NB4 (cell line): ENCODE results near the gene ZMAT3.

Experiments
- DNase-seq: peaks from one replicate; pipeline ENCODE4 v3.0.0; 2010; ENCODE audit warnings: low read depth
- H3K4me3 ChIP-seq: one replicate; pipeline ENCODE4 v1.5.1; 2011; ENCODE audit warnings: mild to moderate bottlenecking, low read depth, low read length, moderate library complexity
- MYC ChIP-seq: IDR thresholded peaks from 2 replicates; pipeline ENCODE4 v1.6.1; 2011; ENCODE audit warnings: low read depth, low read length
- POLR2A ChIP-seq: IDR thresholded peaks from 2 replicates; pipeline ENCODE4 v1.6.1; 2011; ENCODE audit warnings: mild to moderate bottlenecking; ENCODE audit not compliant: insufficient read length; ENCODE audit errors: extremely low read depth
- TF ChIP-seq, protein P1 (sequence below): IDR thresholded peaks from one replicate; pipeline ENCODE4 v1.5.1; 2012; ENCODE audit warnings: low read depth, low read length
- TF ChIP-seq, protein P2 (sequence below): IDR thresholded peaks from 2 replicates; pipeline ENCODE4 v1.6.1; 2011; ENCODE audit warnings: low read depth, low read length

The ZMAT3 gene

DNA sequence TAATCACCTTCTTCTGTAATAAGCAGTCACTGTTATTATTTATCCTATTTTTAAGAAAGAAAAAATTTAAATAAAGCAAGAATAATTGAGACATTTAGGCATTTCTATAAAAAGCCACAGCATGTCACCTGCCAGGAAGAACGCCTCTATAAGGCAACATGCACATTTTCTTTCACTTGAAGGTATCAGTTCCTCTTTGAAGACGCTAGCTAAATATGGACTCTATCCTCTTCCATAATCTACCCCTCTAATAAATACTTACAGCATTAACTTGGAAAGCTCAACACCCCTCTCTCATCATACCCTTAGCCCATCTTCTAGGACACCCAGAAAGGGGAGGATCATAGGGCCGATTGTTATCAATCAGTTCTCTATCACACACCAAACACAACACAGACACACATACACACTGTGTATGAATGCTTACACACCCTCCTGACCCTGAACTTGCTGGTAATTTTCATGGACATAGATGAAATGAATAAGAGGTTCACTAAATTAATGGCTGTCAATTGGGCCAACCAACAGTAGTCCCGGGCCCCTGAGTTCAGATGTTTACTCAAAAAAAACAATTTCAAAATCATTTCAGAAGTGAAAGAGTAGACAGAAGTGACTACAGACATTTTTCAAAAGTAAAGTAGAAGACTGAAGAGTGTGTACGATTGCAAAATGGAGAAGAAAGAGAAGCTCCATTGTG, 102.5 kb downstream of the ZMAT3 start:
- H3K4me3 ChIP-seq, result no peak overlapping the region
- TF ChIP-seq POLR2A (no peak), MYC (no peak)
- TF ChIP-seq, protein P1, sequence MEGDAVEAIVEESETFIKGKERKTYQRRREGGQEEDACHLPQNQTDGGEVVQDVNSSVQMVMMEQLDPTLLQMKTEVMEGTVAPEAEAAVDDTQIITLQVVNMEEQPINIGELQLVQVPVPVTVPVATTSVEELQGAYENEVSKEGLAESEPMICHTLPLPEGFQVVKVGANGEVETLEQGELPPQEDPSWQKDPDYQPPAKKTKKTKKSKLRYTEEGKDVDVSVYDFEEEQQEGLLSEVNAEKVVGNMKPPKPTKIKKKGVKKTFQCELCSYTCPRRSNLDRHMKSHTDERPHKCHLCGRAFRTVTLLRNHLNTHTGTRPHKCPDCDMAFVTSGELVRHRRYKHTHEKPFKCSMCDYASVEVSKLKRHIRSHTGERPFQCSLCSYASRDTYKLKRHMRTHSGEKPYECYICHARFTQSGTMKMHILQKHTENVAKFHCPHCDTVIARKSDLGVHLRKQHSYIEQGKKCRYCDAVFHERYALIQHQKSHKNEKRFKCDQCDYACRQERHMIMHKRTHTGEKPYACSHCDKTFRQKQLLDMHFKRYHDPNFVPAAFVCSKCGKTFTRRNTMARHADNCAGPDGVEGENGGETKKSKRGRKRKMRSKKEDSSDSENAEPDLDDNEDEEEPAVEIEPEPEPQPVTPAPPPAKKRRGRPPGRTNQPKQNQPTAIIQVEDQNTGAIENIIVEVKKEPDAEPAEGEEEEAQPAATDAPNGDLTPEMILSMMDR, result no peak
- TF ChIP-seq, protein P2, sequence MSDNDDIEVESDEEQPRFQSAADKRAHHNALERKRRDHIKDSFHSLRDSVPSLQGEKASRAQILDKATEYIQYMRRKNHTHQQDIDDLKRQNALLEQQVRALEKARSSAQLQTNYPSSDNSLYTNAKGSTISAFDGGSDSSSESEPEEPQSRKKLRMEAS, result no peak
- no peak for DNase-seq
